DND-41 (cell line): ENCODE measurements around the gene MAML3.

Experiments used
- CTCF ChIP-seq: IDR thresholded peaks from 2 replicates; pipeline ENCODE4 v1.5.1; 2012; ENCODE audit warnings: borderline replicate concordance, low read length, moderate library complexity, mild to moderate bottlenecking; ENCODE audit not compliant: poor library complexity, severe bottlenecking; ENCODE audit errors: extremely low read depth
- EZH2 ChIP-seq: IDR thresholded peaks from 3 replicates; pipeline ENCODE4 v1.6.1; 2012; ENCODE audit warnings: borderline replicate concordance, low read depth, mild to moderate bottlenecking, moderate library complexity, low read length, inconsistent platforms; ENCODE audit not compliant: severe bottlenecking

GRCh38 chr4:139984471-139984870 is 169.5 kb downstream of the MAML3 start:
- TF ChIP-seq CTCF (no peak), EZH2 (no peak)
